PC-9 (cell line): ENCODE results near the gene TXNDC2.

Source experiments
- CTCF ChIP-seq: fragments of 200-600 bp; sonication (generic); conservative IDR thresholded peaks from 2 replicates; pipeline ENCODE4 v1.6.1; 2017; ENCODE audit warnings: mixed run types, antibody characterized with exemption, mild to moderate bottlenecking, moderate library complexity
- EZH2 ChIP-seq: fragments of 200-600 bp; sonication (generic); IDR thresholded peaks from 2 replicates; pipeline ENCODE4 v1.8.0; 2017; ENCODE audit warnings: antibody characterized with exemption, low read depth

GRCh38 chr18:9871244-9871746 is 14.5 kb upstream of the TXNDC2 start:
- TF ChIP-seq EZH2 (no peak), CTCF (no peak)
